ENCODE data around the gene PRMT9.
A peak's percentile ranks its signal among the peaks of the same experiment; 100 is the strongest.

Gene PRMT9

DNA sequence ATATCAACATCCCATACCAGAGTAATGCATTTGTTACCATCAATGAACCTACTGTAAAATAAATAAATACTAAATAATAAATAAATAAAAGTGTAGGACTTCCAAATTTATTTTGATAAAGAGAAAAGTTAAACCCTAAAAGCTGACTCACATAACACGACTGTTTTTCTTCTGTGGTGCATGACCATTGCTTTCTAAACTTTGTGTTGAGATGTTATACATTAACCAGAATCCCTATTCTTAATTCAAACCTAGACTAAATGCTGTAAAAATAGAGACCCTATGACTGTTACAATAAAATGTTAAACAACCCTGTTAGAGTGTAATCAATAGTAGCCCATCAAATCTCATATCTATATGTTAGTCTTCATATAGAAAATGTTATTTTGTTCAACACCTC lies 20.9 kb upstream of the PRMT9 start:
- TF ChIP-seq, protein P1, sequence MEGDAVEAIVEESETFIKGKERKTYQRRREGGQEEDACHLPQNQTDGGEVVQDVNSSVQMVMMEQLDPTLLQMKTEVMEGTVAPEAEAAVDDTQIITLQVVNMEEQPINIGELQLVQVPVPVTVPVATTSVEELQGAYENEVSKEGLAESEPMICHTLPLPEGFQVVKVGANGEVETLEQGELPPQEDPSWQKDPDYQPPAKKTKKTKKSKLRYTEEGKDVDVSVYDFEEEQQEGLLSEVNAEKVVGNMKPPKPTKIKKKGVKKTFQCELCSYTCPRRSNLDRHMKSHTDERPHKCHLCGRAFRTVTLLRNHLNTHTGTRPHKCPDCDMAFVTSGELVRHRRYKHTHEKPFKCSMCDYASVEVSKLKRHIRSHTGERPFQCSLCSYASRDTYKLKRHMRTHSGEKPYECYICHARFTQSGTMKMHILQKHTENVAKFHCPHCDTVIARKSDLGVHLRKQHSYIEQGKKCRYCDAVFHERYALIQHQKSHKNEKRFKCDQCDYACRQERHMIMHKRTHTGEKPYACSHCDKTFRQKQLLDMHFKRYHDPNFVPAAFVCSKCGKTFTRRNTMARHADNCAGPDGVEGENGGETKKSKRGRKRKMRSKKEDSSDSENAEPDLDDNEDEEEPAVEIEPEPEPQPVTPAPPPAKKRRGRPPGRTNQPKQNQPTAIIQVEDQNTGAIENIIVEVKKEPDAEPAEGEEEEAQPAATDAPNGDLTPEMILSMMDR (IDR thresholded peaks at IDR 0.05; ENCODE audit: borderline replicate concordance, insufficient read depth, low read depth, low read length): no peak
- H3K4me3 ChIP-seq (ENCODE audit: low read depth, low read length): no peak overlapping the region

DNA sequence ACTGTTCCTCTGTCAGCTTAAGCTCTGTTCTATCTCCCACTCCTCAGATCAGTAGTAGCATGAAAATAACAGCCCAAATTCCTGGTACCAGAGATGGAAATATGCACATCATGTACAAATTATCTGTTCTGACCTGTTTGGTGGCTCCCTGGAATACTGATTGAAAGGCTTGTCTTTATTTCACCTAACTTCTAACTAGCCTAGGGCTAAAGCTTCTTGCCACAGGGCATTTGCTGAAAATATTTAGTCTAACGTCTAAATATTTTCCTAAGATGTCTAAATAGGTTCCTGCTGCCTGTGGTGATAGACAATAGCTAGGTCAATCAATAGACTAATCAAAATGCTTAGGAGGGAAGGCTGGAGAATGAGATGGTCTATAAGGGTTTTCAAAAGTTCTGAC lies 12.9 kb upstream of the PRMT9 start:
- no peak overlapping the region for H3K4me3 ChIP-seq (ENCODE audit: low read depth, low read length)
- TF ChIP-seq, protein P1 (IDR thresholded peaks at IDR 0.05; ENCODE audit: borderline replicate concordance, insufficient read depth, low read depth, low read length): no peak

DNA sequence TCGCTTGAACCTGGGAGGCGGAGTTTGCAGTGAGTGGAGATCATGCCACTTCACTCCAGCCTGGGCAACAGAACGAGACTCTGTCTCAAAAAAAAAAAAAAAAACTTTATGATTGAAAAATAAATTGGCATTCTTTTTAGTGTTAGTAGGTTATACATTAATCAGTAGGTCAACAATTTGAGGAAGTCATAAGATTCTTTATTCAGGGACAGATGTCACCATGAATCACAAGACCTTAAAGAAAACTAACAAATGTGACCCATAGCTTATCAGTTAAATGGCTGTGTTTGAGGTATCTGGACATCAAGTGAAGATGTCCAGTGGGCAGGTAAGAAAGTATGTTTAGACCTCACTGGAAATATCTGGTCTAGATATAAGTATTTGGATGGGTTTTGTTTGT lies 9.3 kb upstream of the PRMT9 start:
- TF ChIP-seq, protein P1 (IDR thresholded peaks at IDR 0.05; ENCODE audit: borderline replicate concordance, insufficient read depth, low read depth, low read length): no peak
- H3K4me3 ChIP-seq (ENCODE audit: low read depth, low read length): no peak overlapping the region

DNA sequence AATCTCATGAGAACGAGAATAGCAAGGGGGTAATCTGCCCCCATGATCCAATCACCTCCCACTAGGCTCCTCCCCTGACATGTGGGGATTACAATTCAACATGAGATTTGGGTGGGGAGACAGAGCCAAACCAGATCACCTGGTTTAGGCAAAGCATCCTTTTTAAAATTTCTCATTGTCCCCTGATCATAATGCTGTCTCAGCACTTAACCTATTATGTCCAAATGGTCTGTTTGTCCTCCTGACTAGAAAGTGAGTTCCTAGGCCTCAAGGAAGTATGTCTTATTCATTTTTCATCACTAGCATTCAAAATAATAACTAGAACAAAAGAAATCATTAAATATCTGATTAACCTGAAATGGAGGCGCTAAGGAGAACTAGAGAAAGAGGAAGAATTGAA lies 7.9 kb upstream of the PRMT9 start:
- no peak overlapping the region for H3K4me3 ChIP-seq (ENCODE audit: low read depth, low read length)
- TF ChIP-seq, protein P1 (IDR thresholded peaks at IDR 0.05; ENCODE audit: borderline replicate concordance, insufficient read depth, low read depth, low read length): no peak

DNA sequence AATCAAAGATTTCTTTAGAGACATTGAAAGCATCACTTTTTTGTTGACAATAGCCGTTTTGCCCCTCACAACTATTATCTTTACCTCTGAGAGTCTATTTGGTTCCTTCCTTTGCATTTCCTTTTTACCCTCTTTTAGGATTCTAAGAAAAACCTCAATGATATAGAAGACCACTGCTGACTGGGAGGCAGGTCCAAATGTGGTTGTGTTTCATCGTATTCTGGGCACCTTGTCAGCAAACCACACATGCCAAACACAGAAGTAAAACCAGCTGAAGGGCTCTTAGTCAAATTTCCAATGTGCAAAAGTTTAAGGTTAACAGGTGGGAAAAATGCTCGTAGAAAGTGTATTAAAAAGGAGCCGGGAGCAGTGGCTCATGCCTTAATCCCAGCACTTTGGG lies 5.1 kb upstream of the PRMT9 start:
- TF ChIP-seq, protein P1 (IDR thresholded peaks at IDR 0.05; ENCODE audit: borderline replicate concordance, insufficient read depth, low read depth, low read length): no peak
- H3K4me3 ChIP-seq (ENCODE audit: low read depth, low read length): no peak overlapping the region

DNA sequence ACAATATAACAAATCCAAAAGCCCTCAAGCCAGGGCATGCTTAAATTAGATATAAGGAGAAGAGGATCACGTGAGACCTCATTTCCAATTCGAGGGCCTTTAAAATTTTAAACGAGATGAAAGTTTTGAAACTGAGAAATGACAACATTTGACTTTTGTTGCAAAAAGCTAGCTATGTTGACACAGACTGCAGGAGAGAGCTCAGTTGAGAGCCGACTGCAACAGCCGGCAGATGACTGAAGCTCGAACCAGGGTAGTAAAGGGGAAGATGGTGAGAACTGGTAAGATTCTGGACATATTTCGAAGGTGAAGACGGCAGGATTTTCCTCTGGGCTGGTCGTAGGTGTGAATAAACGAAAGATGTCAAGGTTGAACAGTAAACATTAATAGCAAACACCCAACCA lies 773 bp downstream of the PRMT9 start:
- TF ChIP-seq, protein P1 (IDR thresholded peaks at IDR 0.05; ENCODE audit: borderline replicate concordance, insufficient read depth, low read depth, low read length): no peak
- H3K4me3 ChIP-seq (ENCODE audit: low read depth, low read length): peak overlapping the region; percentile 80

DNA sequence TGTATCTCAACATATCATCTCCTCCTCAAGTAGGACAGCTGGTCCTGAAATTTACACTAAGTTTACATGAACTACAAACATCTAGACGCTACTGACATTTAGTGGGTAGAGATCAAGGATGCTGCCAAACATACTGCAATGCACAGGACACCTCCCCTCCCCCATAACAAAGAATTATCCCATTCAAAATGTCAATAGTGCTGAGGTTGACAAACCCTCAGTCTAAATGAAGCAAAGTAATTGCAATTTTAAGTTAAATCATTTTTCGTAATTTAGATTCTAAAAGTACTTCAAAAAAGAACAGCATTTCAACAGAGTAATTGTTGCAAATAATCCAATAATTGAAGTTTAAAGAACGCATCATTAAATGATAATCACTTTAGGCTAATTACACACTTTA lies 1.2 kb downstream of the PRMT9 start:
- TF ChIP-seq, protein P1 (IDR thresholded peaks at IDR 0.05; ENCODE audit: borderline replicate concordance, insufficient read depth, low read depth, low read length): no peak
- H3K4me3 ChIP-seq (ENCODE audit: low read depth, low read length): no peak overlapping the region
